Measurements from ENCODE around the gene APOLD1.

DNA sequence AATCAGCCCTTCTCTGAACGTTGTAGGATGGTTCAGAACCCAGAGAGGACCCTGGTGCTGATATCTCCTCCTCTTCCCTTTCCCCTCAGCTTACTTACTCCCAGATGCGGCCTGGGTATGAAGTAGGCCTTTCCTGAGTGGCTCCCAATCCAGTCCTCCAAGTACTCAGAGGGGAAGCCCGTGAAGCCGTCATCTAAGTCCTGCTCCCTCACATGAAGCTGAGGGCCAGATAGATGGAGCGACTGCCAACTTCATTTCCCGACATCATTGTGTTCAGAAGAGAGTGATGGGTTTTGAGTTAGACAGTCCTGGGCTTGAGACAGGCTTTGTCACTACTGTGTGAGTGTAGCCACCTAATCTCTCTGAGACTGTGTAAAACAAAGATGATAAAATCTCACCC is 2.7 kb downstream of the APOLD1 start:
- TF ChIP-seq, protein P1, sequence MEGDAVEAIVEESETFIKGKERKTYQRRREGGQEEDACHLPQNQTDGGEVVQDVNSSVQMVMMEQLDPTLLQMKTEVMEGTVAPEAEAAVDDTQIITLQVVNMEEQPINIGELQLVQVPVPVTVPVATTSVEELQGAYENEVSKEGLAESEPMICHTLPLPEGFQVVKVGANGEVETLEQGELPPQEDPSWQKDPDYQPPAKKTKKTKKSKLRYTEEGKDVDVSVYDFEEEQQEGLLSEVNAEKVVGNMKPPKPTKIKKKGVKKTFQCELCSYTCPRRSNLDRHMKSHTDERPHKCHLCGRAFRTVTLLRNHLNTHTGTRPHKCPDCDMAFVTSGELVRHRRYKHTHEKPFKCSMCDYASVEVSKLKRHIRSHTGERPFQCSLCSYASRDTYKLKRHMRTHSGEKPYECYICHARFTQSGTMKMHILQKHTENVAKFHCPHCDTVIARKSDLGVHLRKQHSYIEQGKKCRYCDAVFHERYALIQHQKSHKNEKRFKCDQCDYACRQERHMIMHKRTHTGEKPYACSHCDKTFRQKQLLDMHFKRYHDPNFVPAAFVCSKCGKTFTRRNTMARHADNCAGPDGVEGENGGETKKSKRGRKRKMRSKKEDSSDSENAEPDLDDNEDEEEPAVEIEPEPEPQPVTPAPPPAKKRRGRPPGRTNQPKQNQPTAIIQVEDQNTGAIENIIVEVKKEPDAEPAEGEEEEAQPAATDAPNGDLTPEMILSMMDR (IDR thresholded peaks at IDR 0.05; ENCODE audit: poor library complexity, severe bottlenecking) = no peak
- TF ChIP-seq EP300 (conservative IDR thresholded peaks at IDR 0.05; ENCODE audit: poor library complexity, severe bottlenecking) = no peak

Measured in neural cell (in vitro differentiated cells).